H1 (cell line): ENCODE measurements around the gene STAC. TPM values are rescaled to one million over a fixed set of nuclear protein-coding genes. Genes with fewer than 3 reads are reported as not detected.

Experiments
- CTCF ChIA-PET: fragments of 300-600 bp; sonication (Branson Sonifier 250); formaldehyde crosslinking; loops from one replicate; lab custom pipeline; 2021; ENCODE audit not compliant: partially characterized antibody; lab: Charles Lee
- POLR2A ChIA-PET: fragments of 300-600 bp; sonication (Branson Sonifier 250); formaldehyde crosslinking; loops from one replicate; lab custom pipeline; 2021; ENCODE audit warnings: inconsistent platforms; ENCODE audit not compliant: partially characterized antibody; lab: Charles Lee
- DNase-seq, 2 experiments: peaks; one replicate each; pipeline versions ENCODE4 v3.0.0 to v3.0.0-alpha.2; 2010 to 2022; ENCODE audit warnings: low spot score in 2 of 2, low read depth in 1 of 2, mixed read lengths in 1 of 2
- FAIRE-seq: peaks from 2 replicates; lab custom pipeline; 2011; peaks lifted over from hg19 to GRCh38; lab: Jason Lieb, UNC
- H2AFZ ChIP-seq: 2 replicates; pipeline ENCODE4 v1.8.1; 2012; ENCODE audit warnings: low read length, inconsistent platforms
- H2AK5ac ChIP-seq: 2 replicates; pipeline ENCODE4 v1.6.1; 2013; ENCODE audit warnings: low read depth, low read length
- H2BK120ac ChIP-seq: replicated peaks from 2 replicates; pipeline ENCODE3; 2013; ENCODE audit warnings: low read depth, low read length, inconsistent platforms
- H2BK12ac ChIP-seq: 2 replicates; pipeline ENCODE4 v1.6.1; 2013; ENCODE audit warnings: low read depth, low read length
- H2BK15ac ChIP-seq: 2 replicates; pipeline ENCODE4 v1.6.1; 2013; ENCODE audit warnings: low read length
- H2BK20ac ChIP-seq: 2 replicates; pipeline ENCODE4 v1.6.1; 2013; ENCODE audit warnings: low read length
- H2BK5ac ChIP-seq: 2 replicates; pipeline ENCODE4 v1.6.1; 2013; ENCODE audit warnings: low read depth, low read length
- H3K14ac ChIP-seq: 2 replicates; pipeline ENCODE4 v1.6.1; 2013; ENCODE audit warnings: inconsistent platforms; ENCODE audit not compliant: insufficient read length
- H3K18ac ChIP-seq: 2 replicates; pipeline ENCODE4 v1.6.1; 2013; ENCODE audit warnings: low read length; ENCODE audit errors: extremely low read depth
- H3K23ac ChIP-seq: 2 replicates; pipeline ENCODE4 v1.6.1; 2013; ENCODE audit warnings: inconsistent platforms; ENCODE audit not compliant: insufficient read length
- H3K23me2 ChIP-seq: 2 replicates; pipeline ENCODE4 v1.6.1; 2013; ENCODE audit warnings: low read depth, low read length
- H3K27ac ChIP-seq: 2 replicates; pipeline ENCODE4 v1.6.1; 2011; ENCODE audit warnings: low read depth, low read length, inconsistent platforms
- H3K27me3 ChIP-seq, 4 experiments: replicated peaks in 1 of 4; 1 replicate in 1 of 4; 2 replicates in 3 of 4; pipeline versions ENCODE4 v1.6.1 to v1.8.1; 2011 to 2013; ENCODE audit warnings: low read length in 3 of 4, mild to moderate bottlenecking in 3 of 4, inconsistent platforms in 2 of 4, mixed read lengths in 2 of 4, moderate library complexity in 1 of 4; ENCODE audit not compliant: control insufficient read depth in 3 of 4, insufficient read depth in 3 of 4; ENCODE audit errors: extremely low read depth in 1 of 4
- H3K36me3 ChIP-seq, 4 experiments: 2 replicates each; pipeline versions ENCODE4 v1.6.1 to v1.8.1; 2011 to 2013; ENCODE audit warnings: mild to moderate bottlenecking in 4 of 4, low read length in 3 of 4, moderate library complexity in 2 of 4, control low read depth in 1 of 4, inconsistent platforms in 1 of 4; ENCODE audit not compliant: insufficient read depth in 4 of 4, control insufficient read depth in 2 of 4
- H3K4ac ChIP-seq: replicated peaks from 2 replicates; pipeline ENCODE3; 2013; ENCODE audit warnings: low read length, low read depth, mixed read lengths, inconsistent platforms; ENCODE audit not compliant: insufficient read length
- H3K4me1 ChIP-seq, 4 experiments: replicated peaks in 1 of 4; 1 replicate in 1 of 4; 2 replicates in 3 of 4; pipeline versions ENCODE4 v1.6.1 to v1.8.1; 2011 to 2013; ENCODE audit warnings: low read length in 3 of 4, inconsistent platforms in 2 of 4, mixed read lengths in 1 of 4; ENCODE audit not compliant: insufficient read depth in 4 of 4, control insufficient read depth in 3 of 4
- H3K4me2 ChIP-seq, 2 experiments: 2 replicates each; pipeline versions ENCODE4 v1.6.1 to v1.8.1; 2011 to 2013; ENCODE audit warnings: low read depth in 2 of 2, low read length in 2 of 2, control low read depth in 1 of 2, inconsistent platforms in 1 of 2, mild to moderate bottlenecking in 1 of 2; ENCODE audit not compliant: insufficient read depth in 1 of 2
- H3K4me3 ChIP-seq, 4 experiments: fragments of 200-600, 300-600 bp in 1 of 4; sonication (generic), shearing (Covaris generic), sonication (Bioruptor Twin) in 1 of 4; 2 replicates each; pipeline versions ENCODE4 v1.5.1 to v1.8.1; 2011 to 2016; ENCODE audit warnings: low read length in 4 of 4, low read depth in 3 of 4, control low read depth in 2 of 4, inconsistent platforms in 2 of 4, mild to moderate bottlenecking in 2 of 4, mixed read lengths in 1 of 4, moderate library complexity in 1 of 4; ENCODE audit not compliant: insufficient read depth in 2 of 4; ENCODE audit errors: extremely low read depth in 1 of 4
- H3K56ac ChIP-seq: replicated peaks from 2 replicates; pipeline ENCODE3; 2013; ENCODE audit warnings: low read depth, mild to moderate bottlenecking, mixed read lengths, low read length, inconsistent platforms; ENCODE audit not compliant: insufficient read length
- H3K79me1 ChIP-seq: 2 replicates; pipeline ENCODE4 v1.6.1; 2013; ENCODE audit warnings: low read depth, low read length, control low read depth
- H3K79me2 ChIP-seq, 2 experiments: 2 replicates each; pipeline versions ENCODE4 v1.6.1 to v1.8.1; 2012 to 2013; ENCODE audit warnings: low read length in 2 of 2, mild to moderate bottlenecking in 2 of 2, inconsistent platforms in 1 of 2; ENCODE audit not compliant: insufficient read depth in 2 of 2, control insufficient read depth in 1 of 2
- H3K9ac ChIP-seq, 4 experiments: replicated peaks in 1 of 4; 1 replicate in 1 of 4; 2 replicates in 3 of 4; pipeline versions ENCODE4 v1.6.1 to v1.8.1; 2011 to 2013; ENCODE audit warnings: low read depth in 3 of 4, low read length in 3 of 4, control low read depth in 2 of 4, mild to moderate bottlenecking in 2 of 4, moderate library complexity in 2 of 4, inconsistent platforms in 1 of 4; ENCODE audit errors: extremely low read depth in 1 of 4
- H3K9me3 ChIP-seq, 2 experiments: 2 replicates each; pipeline versions ENCODE4 v1.6.1 to v1.8.1; 2012 to 2013; ENCODE audit warnings: mild to moderate bottlenecking in 2 of 2, moderate library complexity in 2 of 2, control low read depth in 1 of 2, inconsistent platforms in 1 of 2, low read depth in 1 of 2, low read length in 1 of 2, mixed read lengths in 1 of 2; ENCODE audit not compliant: insufficient read depth in 2 of 2
- H4K20me1 ChIP-seq, 2 experiments: replicated peaks in 1 of 2; 2 replicates each; pipeline versions ENCODE3 to v1.8.1; 2011 to 2013; ENCODE audit warnings: inconsistent platforms in 2 of 2, low read length in 2 of 2, mild to moderate bottlenecking in 1 of 2; ENCODE audit not compliant: insufficient read depth in 2 of 2, control insufficient read depth in 1 of 2
- H4K5ac ChIP-seq: 2 replicates; pipeline ENCODE4 v1.6.1; 2013; ENCODE audit warnings: low read length, low read depth, mixed read lengths, inconsistent platforms; ENCODE audit not compliant: insufficient read length
- H4K8ac ChIP-seq: 2 replicates; pipeline ENCODE4 v1.8.0; 2013; ENCODE audit warnings: mild to moderate bottlenecking, moderate library complexity, low read length, inconsistent platforms; ENCODE audit not compliant: insufficient read depth; ENCODE audit errors: extremely low read depth
- H4K91ac ChIP-seq: replicated peaks from 2 replicates; pipeline ENCODE3; 2013; ENCODE audit warnings: low read length, mixed read lengths, inconsistent platforms; ENCODE audit not compliant: insufficient read length
- BRCA1 ChIP-seq: IDR thresholded peaks from 2 replicates; pipeline ENCODE4 v1.6.1; 2012; ENCODE audit warnings: low read depth, low read length, improper control_type of control experiment
- CEBPB ChIP-seq: IDR thresholded peaks from 2 replicates; pipeline ENCODE4 v1.6.1; 2012; ENCODE audit warnings: low read depth, low read length
- GABPA ChIP-seq: IDR thresholded peaks from 2 replicates; pipeline ENCODE4 v1.6.1; 2011; ENCODE audit warnings: mild to moderate bottlenecking, low read length, moderate library complexity, borderline replicate concordance; ENCODE audit not compliant: insufficient read depth
- KDM5A ChIP-seq: fragments of 200-600 bp; IDR thresholded peaks from 2 replicates; pipeline ENCODE4 v1.7.1; 2012; ENCODE audit warnings: mild to moderate bottlenecking, low read length, inconsistent platforms, mixed read lengths
- RFX5 ChIP-seq: IDR thresholded peaks from 2 replicates; pipeline ENCODE4 v1.6.1; 2011; ENCODE audit warnings: low read depth, low read length, improper control_type of control experiment, borderline replicate concordance
- SIRT6 ChIP-seq: IDR thresholded peaks from one replicate; pipeline ENCODE4 v1.7.1; 2012; ENCODE audit warnings: low read length, inconsistent platforms
- SP4 ChIP-seq: IDR thresholded peaks from 2 replicates; pipeline ENCODE4 v1.6.1; 2012; ENCODE audit warnings: low read length, inconsistent platforms
- SUZ12 ChIP-seq: fragments of 200-600 bp; sonication (generic); IDR thresholded peaks from 2 replicates; pipeline ENCODE4 v1.6.1; 2012; ENCODE audit warnings: mild to moderate bottlenecking, inconsistent platforms, low read length, moderate library complexity, mixed read lengths
- ZNF274 ChIP-seq: IDR thresholded peaks from 2 replicates; pipeline ENCODE4 v1.7.0; 2012; ENCODE audit warnings: low read length, borderline replicate concordance; ENCODE audit errors: extremely low read depth
- WGBS, 2 experiments: shearing (Covaris generic) in 1 of 2; methylation state at CpG; one replicate each; pipeline versions ENCODE4 v1.1.6 to v1.1.7; 2013 to 2015; ENCODE audit warnings: low lambda C conversion rate in 2 of 2, mixed read lengths in 2 of 2, inconsistent platforms in 1 of 2, low coverage in 1 of 2, missing lambda C conversion rate in 1 of 2; ENCODE audit not compliant: insufficient replicate concordance in 2 of 2, insufficient coverage in 1 of 2, insufficient read length in 1 of 2; ENCODE audit errors: extremely low coverage in 1 of 2, missing lambda C conversion rate in 1 of 2; 5-methylcytosine and 5-hydroxymethylcytosine counted together
- polyA plus RNA-seq, 7 experiments: library from polyadenylated mRNA; depleted of rRNA in 3 of 7; stranded (reverse) in 5 of 7; unstranded in 2 of 7; fragments of >200 nt in 5 of 7; fragments of 200-250 nt in 2 of 7; gene quantifications; 1 replicate in 5 of 7; 2 replicates in 1 of 7; 4 replicates in 1 of 7; pipeline versions ENCODE4 v1.2.1 to v1.2.3, GENCODE V29; 2011 to 2013; ENCODE audit warnings: missing spikeins in 2 of 7, mixed read lengths in 2 of 7
- total RNA-seq: library from RNA; stranded (reverse); fragmentation: NEBNext Ultra II Directional; extraction: Animal tissue kit (Norgen Biotek cat#: 25700); gene quantifications from 2 replicates; pipeline ENCODE4 v1.2.1, GENCODE V29; 2021
- TF ChIP-seq, protein P1 (sequence below): IDR thresholded peaks from 2 replicates; pipeline ENCODE4 v1.6.1; 2011; ENCODE audit warnings: low read length, improper control_type of control experiment

The STAC gene
- total and polyA plus RNA-seq, 2 of the 8 experiments (the other 6 are each of a cell fraction or from before 2014, with no cell fraction given), result 8.0 to 18.1 TPM

DNA sequence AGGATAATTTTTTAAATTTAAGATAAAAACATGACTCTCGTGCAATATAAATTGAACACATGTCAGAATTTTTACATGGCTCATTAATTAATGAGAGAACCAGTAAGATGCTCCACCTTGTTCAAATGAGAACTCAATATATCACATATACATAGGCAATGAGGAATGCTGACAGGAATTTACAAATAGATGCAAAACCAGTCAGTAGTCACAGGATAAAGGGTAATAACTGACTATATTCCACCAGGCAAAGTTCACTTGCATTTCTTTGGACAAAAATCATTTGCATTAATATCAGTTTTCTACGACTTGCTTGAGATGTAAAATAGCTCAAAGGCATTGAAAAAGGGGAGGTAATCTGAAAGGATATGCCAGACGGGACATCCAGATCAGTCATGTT is 139.4 kb downstream of the STAC start:
- 85% methylated on average over 3 of the region's 3 CpGs; no CpG with 5 or more reads in 1 of the 2 experiments for WGBS, 2 experiments
- H3K56ac ChIP-seq, result no peak overlapping the region
- 0 out of 2 replicates have a peak, but pooled peaks cover 2% of the 10 kb centered on the region for H3K23me2 ChIP-seq
- H2BK15ac ChIP-seq, result no peak overlapping the region
- no peak overlapping the region for H4K8ac ChIP-seq
- H4K20me1 ChIP-seq, result no peaks in the 10 kb centered on the region
- no peaks in the 10 kb centered on the region for H3K79me1 ChIP-seq
- no peaks in the 10 kb centered on the region for H3K4me1 ChIP-seq
- no peak overlapping the region for H3K4me2 ChIP-seq
- H3K27me3 ChIP-seq, result no peaks in the 10 kb centered on the region
- FAIRE-seq (no peak), DNase-seq (no peak)
- no peak overlapping the region for H3K27ac ChIP-seq
- no peak overlapping the region for H3K14ac ChIP-seq
- no peak overlapping the region for H4K5ac ChIP-seq
- no peak overlapping the region for H3K4me3 ChIP-seq
- H2AK5ac ChIP-seq, result no peak overlapping the region
- H3K79me2 ChIP-seq, result no peaks in the 10 kb centered on the region
- no peaks in the 10 kb centered on the region for H3K9me3 ChIP-seq
- H2BK120ac ChIP-seq, result no peak overlapping the region
- no peak overlapping the region for H3K4ac ChIP-seq
- H3K9ac ChIP-seq, result no peak overlapping the region
- H2BK5ac ChIP-seq, result no peak overlapping the region
- CTCF ChIA-PET, result no interaction called here
- no peak overlapping the region for H2BK20ac ChIP-seq
- H3K36me3 ChIP-seq, result no peaks in the 10 kb centered on the region
- no peak overlapping the region for H3K23ac ChIP-seq
- H4K91ac ChIP-seq, result no peak overlapping the region
- H2BK12ac ChIP-seq, result no peak overlapping the region
- POLR2A ChIA-PET, result no interaction called here
- no peak overlapping the region for H3K18ac ChIP-seq
- TF ChIP-seq GABPA, result no peak
- TF ChIP-seq, protein P1, sequence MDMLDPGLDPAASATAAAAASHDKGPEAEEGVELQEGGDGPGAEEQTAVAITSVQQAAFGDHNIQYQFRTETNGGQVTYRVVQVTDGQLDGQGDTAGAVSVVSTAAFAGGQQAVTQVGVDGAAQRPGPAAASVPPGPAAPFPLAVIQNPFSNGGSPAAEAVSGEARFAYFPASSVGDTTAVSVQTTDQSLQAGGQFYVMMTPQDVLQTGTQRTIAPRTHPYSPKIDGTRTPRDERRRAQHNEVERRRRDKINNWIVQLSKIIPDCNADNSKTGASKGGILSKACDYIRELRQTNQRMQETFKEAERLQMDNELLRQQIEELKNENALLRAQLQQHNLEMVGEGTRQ, result no peak
- TF ChIP-seq SUZ12, result no peak
- TF ChIP-seq ZNF274, result no peak
- no peak for TF ChIP-seq KDM5A
- no peak for TF ChIP-seq BRCA1
- no peak for TF ChIP-seq RFX5
- no peak for TF ChIP-seq SP4
- no peak for TF ChIP-seq SIRT6
- no peak for TF ChIP-seq CEBPB
- no peak overlapping the region for H2AFZ ChIP-seq
